Activated B cell treated with CpG ODN at 0.5 μM for 24 hours (primary cell): ENCODE data around the gene PEX6. TPM values are rescaled to one million over a fixed set of nuclear protein-coding genes. Genes with fewer than 3 reads are reported as not detected.
"Not testable (repeated sequence)": the region's sequence is repeated elsewhere in the genome, so short reads cannot be mapped to it uniquely, and the experiment has no call there.

Experiments used
- ATAC-seq: fragments of 200-7000 bp; cut with Tn5 transposase; one replicate; pipeline ENCODE4 v1.10.0; 2021; ENCODE audit warnings: low read depth, mild to moderate bottlenecking, moderate library complexity
- CTCF ChIA-PET: fragments of 350-600 bp; sonication (Branson Sonifier 250); formaldehyde crosslinking; loops from one replicate; lab custom pipeline; 2021; ENCODE audit warnings: antibody characterized with exemption; lab: Charles Lee
- POLR2A ChIA-PET: fragments of 350-600 bp; sonication (Branson Sonifier 250); formaldehyde crosslinking; loops from one replicate; lab custom pipeline; 2021; ENCODE audit warnings: antibody characterized with exemption; lab: Charles Lee
- DNase-seq: peaks from one replicate; pipeline ENCODE4 v3.0.0; 2022
- H3K27ac Mint-ChIP-seq: one replicate; pipeline ENCODE4 v1.8.0; 2020; ENCODE audit warnings: mixed read lengths
- H3K27me3 Mint-ChIP-seq: one replicate; pipeline ENCODE4 v1.8.0; 2021; ENCODE audit warnings: mixed read lengths
- H3K36me3 Mint-ChIP-seq: one replicate; pipeline ENCODE4 v1.8.0; 2021; ENCODE audit warnings: low read depth, mixed read lengths
- H3K4me1 Mint-ChIP-seq: one replicate; pipeline ENCODE4 v1.8.0; 2021; ENCODE audit warnings: mixed read lengths
- H3K4me3 Mint-ChIP-seq: one replicate; pipeline ENCODE4 v1.8.0; 2020; ENCODE audit warnings: mild to moderate bottlenecking, mixed read lengths
- H3K9me3 Mint-ChIP-seq: one replicate; pipeline ENCODE4 v1.8.0; 2020; ENCODE audit warnings: mixed read lengths
- intact Hi-C: fragments of 100-400 bp; cut with micrococcal nuclease; formaldehyde crosslinking; loops from one replicate; pipeline ENCODE4 v1.15.1; 2024
- total RNA-seq: library from RNA; stranded (reverse); gene quantifications from 2 replicates; pipeline ENCODE4 v1.2.3, GENCODE V29; 2022
- TF ChIP-seq, protein P1 (sequence below): fragments of 200-600 bp; IDR thresholded peaks from one replicate; pipeline ENCODE4 v1.8.0; 2022; ENCODE audit warnings: antibody characterized with exemption, mild to moderate bottlenecking

Gene PEX6
- total RNA-seq, 1 donor from 2014 or later: 13.2 TPM

DNA sequence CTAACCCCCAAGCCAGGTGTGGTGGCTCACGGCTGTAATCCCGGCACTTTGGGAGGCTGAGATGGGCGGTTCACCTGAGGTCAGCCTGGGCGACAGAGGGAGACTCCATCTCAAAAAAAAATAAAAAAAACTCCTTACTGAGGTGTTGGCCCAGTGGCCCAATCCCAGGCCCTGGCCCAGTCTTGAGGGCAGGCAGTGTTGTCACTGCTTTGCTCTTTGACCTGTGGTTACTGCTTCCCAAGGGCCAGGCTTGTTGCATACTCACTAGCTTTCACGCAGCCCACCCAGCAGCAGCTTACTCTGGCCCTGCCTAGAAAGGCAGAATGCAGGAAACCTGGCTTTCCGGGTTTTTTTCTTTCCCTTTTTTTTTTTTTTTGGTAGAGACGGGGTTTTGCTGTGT, 36.5 kb downstream of the PEX6 start:
- H3K27ac Mint-ChIP-seq: no peak overlapping the region
- ChIA-PET POLR2A (interaction anchor here (2.0 kb wide), 1 partner anchor 12 kb away, joined by 19 read pairs; the partner anchor contains the start of gene CNPY3), CTCF (no interaction called here)
- TF ChIP-seq, protein P1, sequence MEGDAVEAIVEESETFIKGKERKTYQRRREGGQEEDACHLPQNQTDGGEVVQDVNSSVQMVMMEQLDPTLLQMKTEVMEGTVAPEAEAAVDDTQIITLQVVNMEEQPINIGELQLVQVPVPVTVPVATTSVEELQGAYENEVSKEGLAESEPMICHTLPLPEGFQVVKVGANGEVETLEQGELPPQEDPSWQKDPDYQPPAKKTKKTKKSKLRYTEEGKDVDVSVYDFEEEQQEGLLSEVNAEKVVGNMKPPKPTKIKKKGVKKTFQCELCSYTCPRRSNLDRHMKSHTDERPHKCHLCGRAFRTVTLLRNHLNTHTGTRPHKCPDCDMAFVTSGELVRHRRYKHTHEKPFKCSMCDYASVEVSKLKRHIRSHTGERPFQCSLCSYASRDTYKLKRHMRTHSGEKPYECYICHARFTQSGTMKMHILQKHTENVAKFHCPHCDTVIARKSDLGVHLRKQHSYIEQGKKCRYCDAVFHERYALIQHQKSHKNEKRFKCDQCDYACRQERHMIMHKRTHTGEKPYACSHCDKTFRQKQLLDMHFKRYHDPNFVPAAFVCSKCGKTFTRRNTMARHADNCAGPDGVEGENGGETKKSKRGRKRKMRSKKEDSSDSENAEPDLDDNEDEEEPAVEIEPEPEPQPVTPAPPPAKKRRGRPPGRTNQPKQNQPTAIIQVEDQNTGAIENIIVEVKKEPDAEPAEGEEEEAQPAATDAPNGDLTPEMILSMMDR: no peak
- ATAC-seq (no peak), DNase-seq (no peak)
- peaks cover 80% of the 10 kb centered on the region for H3K36me3 Mint-ChIP-seq
- H3K9me3 Mint-ChIP-seq: no peaks in the 10 kb centered on the region
- H3K27me3 Mint-ChIP-seq: no peaks in the 10 kb centered on the region
- H3K4me1 Mint-ChIP-seq: peaks cover 3% of the 10 kb centered on the region
- intact Hi-C loops: no loop called here
- H3K4me3 Mint-ChIP-seq: no peak overlapping the region

DNA sequence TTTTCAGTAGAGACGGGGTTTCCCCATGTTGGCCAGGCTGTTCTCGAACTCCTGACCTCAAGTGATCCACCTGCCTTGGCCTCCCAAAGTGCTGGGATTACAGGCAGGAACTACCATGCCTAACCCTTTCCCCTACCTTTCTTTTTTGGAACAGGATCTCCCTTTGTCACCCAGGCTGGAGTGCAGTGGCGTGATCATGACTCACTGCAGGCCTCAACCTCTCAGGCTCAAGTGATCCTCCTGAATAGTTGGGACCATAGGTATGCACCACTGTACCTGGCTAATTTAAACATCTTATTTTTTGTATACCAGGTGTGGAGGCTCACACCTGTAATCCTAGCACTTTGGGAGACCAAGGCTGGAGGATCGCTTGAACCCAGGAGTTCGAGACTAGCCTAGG, 37.6 kb downstream of the PEX6 start:
- POLR2A ChIA-PET: interaction anchor here (0.7 to 3.2 kb wide), 5 partner anchors 12 to 62 kb away, joined by 3 to 23 read pairs (median 5); partner anchors contain the start of genes CNPY3 and PEX6
- H3K9me3 Mint-ChIP-seq, H3K27me3 Mint-ChIP-seq, ATAC-seq, CTCF ChIA-PET, H3K4me1 Mint-ChIP-seq, intact Hi-C loops, H3K4me3 Mint-ChIP-seq, DNase-seq, H3K27ac Mint-ChIP-seq: not testable (repeated sequence)
- H3K36me3 Mint-ChIP-seq: peaks cover 86% of the 10 kb centered on the region

DNA sequence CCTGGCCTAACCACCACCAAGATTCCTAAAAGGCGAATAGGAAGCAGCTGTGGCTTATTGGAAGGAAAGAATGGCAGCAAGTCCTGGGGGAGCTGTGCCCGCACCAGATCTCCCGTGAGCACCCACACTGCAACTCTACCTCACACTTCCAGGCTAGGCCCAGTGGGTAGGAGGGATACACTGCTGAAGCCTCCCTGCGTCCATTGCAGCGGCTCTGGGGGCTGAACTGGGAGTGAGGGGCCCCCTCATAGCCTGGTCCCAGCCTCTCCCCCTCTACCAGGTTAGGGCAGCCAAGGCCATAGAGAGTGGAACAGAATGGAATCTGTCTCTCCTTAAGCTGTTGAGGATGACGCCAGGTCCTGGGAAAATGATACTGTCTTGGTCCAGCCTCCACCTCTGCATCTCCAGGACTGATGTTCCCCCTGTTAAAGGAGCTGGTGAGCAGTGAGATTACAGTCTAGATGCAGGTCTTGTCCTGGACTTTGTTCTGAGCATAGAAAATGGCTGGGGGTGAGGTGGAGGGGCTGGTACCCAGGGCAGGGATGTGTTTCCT, 38.4 kb downstream of the PEX6 start:
- Mint-ChIP-seq H3K27ac (peak overlapping the region; percentile 24), H3K9me3 (no peaks in the 10 kb centered on the region), H3K27me3 (no peaks in the 10 kb centered on the region), H3K4me3 (no peak overlapping the region), H3K36me3 (peaks cover 88% of the 10 kb centered on the region), H3K4me1 (peaks cover 15% of the 10 kb centered on the region)
- CTCF ChIA-PET: no interaction called here
- TF ChIP-seq, protein P1: no peak
- ATAC-seq: no peak
- POLR2A ChIA-PET: interaction anchor here (1.0 to 3.2 kb wide), 5 partner anchors 11 to 576 kb away, joined by 3 to 23 read pairs (median 4); partner anchors contain the start of genes CNPY3, PEX6, POLR1C and YIPF3
- no peak for DNase-seq
- intact Hi-C loops: no loop called here

DNA sequence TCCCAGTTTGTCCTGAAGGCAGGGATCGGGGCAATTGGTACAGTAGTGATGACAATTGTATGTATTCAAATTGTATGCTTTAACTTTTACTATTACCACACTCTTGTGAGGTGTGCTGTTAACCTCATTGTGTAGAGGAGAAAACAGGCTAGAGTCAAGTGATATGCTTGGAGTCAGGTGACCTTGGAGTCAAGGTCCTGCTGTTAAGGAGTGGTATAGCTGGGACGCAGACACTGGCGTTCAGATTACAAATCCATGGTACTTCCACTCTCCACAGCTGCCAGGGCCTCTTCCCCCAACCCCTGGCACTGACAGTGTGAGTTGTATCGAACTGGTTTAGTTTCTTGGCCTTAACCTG, 39.2 kb downstream of the PEX6 start:
- Mint-ChIP-seq H3K4me3 (no peak overlapping the region), H3K27ac (no peak overlapping the region)
- POLR2A ChIA-PET: interaction anchor here (1.3 to 3.2 kb wide), 3 partner anchors 10 to 40 kb away, joined by 4 to 23 read pairs (median 12); partner anchors contain the start of genes CNPY3 and PEX6

DNA sequence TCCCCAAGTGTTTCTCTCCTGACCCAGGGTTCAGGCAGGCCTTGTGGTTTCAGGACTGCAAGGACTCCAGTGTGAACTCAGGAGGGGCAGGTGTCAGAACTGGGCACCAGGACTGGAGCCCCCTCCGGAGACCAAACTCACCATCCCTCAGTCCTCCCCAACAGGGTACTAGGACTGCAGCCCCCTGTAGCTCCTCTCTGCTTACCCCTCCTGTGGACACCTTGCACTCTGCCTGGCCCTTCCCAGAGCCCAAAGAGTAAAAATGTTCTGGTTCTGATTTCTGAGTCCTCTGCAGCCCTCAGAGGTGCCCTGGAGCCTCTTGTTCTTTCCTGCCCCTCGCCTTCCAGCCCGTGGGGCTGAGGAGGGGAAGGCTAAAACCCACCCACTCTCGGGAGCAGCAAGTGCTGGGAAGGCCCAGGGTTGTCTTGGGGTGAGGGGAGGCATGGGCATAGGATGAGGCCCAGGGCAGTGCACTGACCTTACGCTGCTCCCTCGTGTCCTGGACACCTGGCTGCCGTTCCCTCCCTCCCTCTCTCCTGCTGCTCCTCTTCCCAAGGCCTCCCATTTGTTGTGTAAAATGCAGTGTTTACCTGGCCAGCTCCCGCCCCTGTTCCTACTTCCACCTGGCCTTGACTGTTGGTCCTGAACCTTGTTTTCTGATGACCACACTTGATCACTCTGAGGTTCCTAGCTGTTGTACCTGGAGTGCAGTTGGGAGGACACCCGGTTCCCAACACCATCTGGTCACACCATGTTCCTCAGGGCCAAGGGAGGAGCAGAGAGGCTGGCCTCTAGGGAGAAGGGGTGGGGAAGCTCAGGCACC, 39.8 kb downstream of the PEX6 start:
- no peak overlapping the region for H3K27ac Mint-ChIP-seq
- CTCF ChIA-PET: no interaction called here
- DNase-seq (no peak), ATAC-seq (no peak)
- TF ChIP-seq, protein P1: no peak
- H3K36me3 Mint-ChIP-seq: peaks cover 89% of the 10 kb centered on the region
- POLR2A ChIA-PET: interaction anchor here (0.8 to 3.2 kb wide), 3 partner anchors 10 to 42 kb away, joined by 3 to 23 read pairs (median 12); partner anchors contain the start of genes CNPY3 and PEX6
- H3K4me3 Mint-ChIP-seq: no peak overlapping the region
- peaks cover 28% of the 10 kb centered on the region for H3K4me1 Mint-ChIP-seq
- intact Hi-C loops: no loop called here
- H3K9me3 Mint-ChIP-seq: no peaks in the 10 kb centered on the region
- H3K27me3 Mint-ChIP-seq: no peaks in the 10 kb centered on the region

More for the DNA sequence above, 39.2 kb downstream of the PEX6 start:
- intact Hi-C loops: no loop called here
- no peak for DNase-seq
- H3K36me3 Mint-ChIP-seq: peaks cover 89% of the 10 kb centered on the region
- CTCF ChIA-PET: no interaction called here
- no peaks in the 10 kb centered on the region for H3K9me3 Mint-ChIP-seq
- TF ChIP-seq, protein P1: no peak
- H3K4me1 Mint-ChIP-seq: peaks cover 22% of the 10 kb centered on the region
- no peaks in the 10 kb centered on the region for H3K27me3 Mint-ChIP-seq
- no peak for ATAC-seq
